GM23338 (cell line): Measurements from ENCODE around the gene CPT1A. TPM values are rescaled to one million over a fixed set of nuclear protein-coding genes. Genes with fewer than 3 reads are reported as not detected.

Experiments
- ATAC-seq: fragments of 200-7000 bp; cut with Tn5 transposase; 3 replicates; pipeline ENCODE4 v1.9.1; 2020
- DNase-seq: peaks from one replicate; pipeline ENCODE4 v3.0.0-alpha.2; 2015; ENCODE audit warnings: low spot score
- H2AFZ ChIP-seq: fragments of 200-600 bp; sonication (generic); 2 replicates; pipeline ENCODE4 v1.8.0; 2016; ENCODE audit warnings: antibody characterized with exemption, mild to moderate bottlenecking, moderate library complexity
- H3F3A ChIP-seq: fragments of 200-600 bp; sonication (generic); replicated peaks from 2 replicates; pipeline ENCODE4 v1.8.0; 2017; ENCODE audit warnings: antibody characterized with exemption, mixed run types, low read depth
- H3K27ac ChIP-seq: fragments of 200-600 bp; sonication (generic); 2 replicates; pipeline ENCODE4 v1.6.1; 2016; ENCODE audit warnings: low read depth
- H3K27me3 ChIP-seq: fragments of 200-600 bp; sonication (generic); 2 replicates; pipeline ENCODE4 v1.8.0; 2016; ENCODE audit warnings: mild to moderate bottlenecking, mixed run types, moderate library complexity; ENCODE audit not compliant: insufficient read depth
- H3K36me3 ChIP-seq: fragments of 200-600 bp; sonication (generic); 2 replicates; pipeline ENCODE4 v1.8.0; 2016; ENCODE audit warnings: mild to moderate bottlenecking; ENCODE audit not compliant: insufficient read depth
- H3K4me1 ChIP-seq: fragments of 200-600 bp; sonication (generic); 2 replicates; pipeline ENCODE4 v1.8.0; 2016; ENCODE audit warnings: mild to moderate bottlenecking, moderate library complexity; ENCODE audit not compliant: insufficient read depth
- H3K4me2 ChIP-seq: fragments of 200-600 bp; sonication (generic); 2 replicates; pipeline ENCODE4 v1.7.1; 2017; ENCODE audit warnings: mixed run types
- H3K4me3 ChIP-seq: fragments of 200-600 bp; sonication (generic); 2 replicates; pipeline ENCODE4 v1.6.1; 2016; ENCODE audit warnings: mixed run types
- H3K79me2 ChIP-seq: fragments of 200-600 bp; sonication (generic); replicated peaks from 2 replicates; pipeline ENCODE4 v1.8.0; 2017; ENCODE audit warnings: mild to moderate bottlenecking; ENCODE audit not compliant: insufficient read depth
- H3K9me2 ChIP-seq: fragments of 200-600 bp; sonication (generic); 2 replicates; pipeline ENCODE4 v1.8.0; 2017; ENCODE audit not compliant: insufficient read depth
- H4K20me1 ChIP-seq: fragments of 200-600 bp; sonication (generic); replicated peaks from 2 replicates; pipeline ENCODE4 v1.8.0; 2017; ENCODE audit warnings: mild to moderate bottlenecking; ENCODE audit not compliant: insufficient read depth
- H3K27ac Mint-ChIP-seq: 2 replicates; pipeline ENCODE4 v1.8.0; 2020; ENCODE audit warnings: inconsistent platforms, mild to moderate bottlenecking, moderate library complexity, mixed read lengths
- H3K27me3 Mint-ChIP-seq: 3 replicates; pipeline ENCODE4 v1.8.0; 2022; ENCODE audit warnings: low read depth, mild to moderate bottlenecking, moderate library complexity, mixed read lengths, inconsistent platforms; ENCODE audit not compliant: insufficient read depth, poor library complexity
- H3K36me3 Mint-ChIP-seq: 3 replicates; pipeline ENCODE4 v1.8.0; 2021; ENCODE audit warnings: low read depth, mild to moderate bottlenecking, inconsistent platforms, moderate library complexity, mixed read lengths
- H3K4me1 Mint-ChIP-seq: 3 replicates; pipeline ENCODE4 v1.8.0; 2020; ENCODE audit warnings: mild to moderate bottlenecking, inconsistent platforms, mixed read lengths
- H3K4me3 Mint-ChIP-seq: 3 replicates; pipeline ENCODE4 v1.8.0; 2021; ENCODE audit warnings: moderate library complexity, mild to moderate bottlenecking, inconsistent platforms, mixed read lengths
- H3K9me3 Mint-ChIP-seq: 3 replicates; pipeline ENCODE4 v1.8.0; 2020; ENCODE audit warnings: moderate library complexity, mild to moderate bottlenecking, inconsistent platforms, mixed read lengths
- CREB1 ChIP-seq: fragments of 250-450 bp; sonication (Bioruptor Pico); IDR thresholded peaks from 2 replicates; pipeline ENCODE4 v1.5.0; 2020; ENCODE audit warnings: low read depth, mild to moderate bottlenecking, moderate library complexity
- EZH2 ChIP-seq: fragments of 200-600 bp; sonication (generic); IDR thresholded peaks from one replicate; pipeline ENCODE4 v1.8.0; 2017; ENCODE audit warnings: antibody characterized with exemption, mild to moderate bottlenecking, low read depth; ENCODE audit not compliant: unreplicated experiment
- NANOG ChIP-seq: IDR thresholded peaks from 2 replicates; pipeline ENCODE4 v1.6.1; 2016; ENCODE audit warnings: antibody characterized with exemption, borderline replicate concordance
- POLR2AphosphoS5 ChIP-seq: IDR thresholded peaks from 2 replicates; pipeline ENCODE4 v1.6.1; 2016; ENCODE audit warnings: antibody characterized with exemption, low read depth
- STAT1 ChIP-seq: IDR thresholded peaks from one replicate; pipeline ENCODE4 v1.6.1; 2016; ENCODE audit warnings: antibody characterized with exemption; ENCODE audit not compliant: unreplicated experiment
- ZNF114 ChIP-seq: fragments of 250-450 bp; sonication (Bioruptor Pico); IDR thresholded peaks from 2 replicates; pipeline ENCODE4 v1.5.0; 2020; ENCODE audit warnings: mild to moderate bottlenecking, moderate library complexity
- ZNF331 ChIP-seq: fragments of 250-450 bp; sonication (Bioruptor Pico); IDR thresholded peaks from 2 replicates; pipeline ENCODE4 v1.5.0; 2020; ENCODE audit warnings: low read depth, mild to moderate bottlenecking, moderate library complexity
- polyA plus RNA-seq: library from polyadenylated mRNA; unstranded; fragments of >200 nt; fragmentation: Nextera tagmentation; extraction: Ambion mirVana; gene quantifications from 2 replicates; pipeline ENCODE4 v1.2.1, GENCODE V29; 2016
- total RNA-seq: library from RNA; depleted of rRNA; stranded (reverse); fragments of >200 nt; shearing (Covaris generic); gene quantifications from 2 replicates; pipeline ENCODE4 v1.2.3, GENCODE V29; 2014
- TF ChIP-seq, protein P1 (sequence below): IDR thresholded peaks from one replicate; pipeline ENCODE4 v1.6.1; 2018; ENCODE audit warnings: antibody characterized with exemption; ENCODE audit not compliant: unreplicated experiment
- TF ChIP-seq, protein P2 (sequence below), 2 experiments: fragments of 200-600 bp in 1 of 2; sonication (generic) in 1 of 2; conservative IDR thresholded peaks; 2 replicates each; pipeline versions ENCODE4 v1.5.1 to v1.6.1; 2016 to 2017; ENCODE audit warnings: antibody characterized with exemption in 2 of 2, low read depth in 2 of 2, mild to moderate bottlenecking in 2 of 2, moderate library complexity in 1 of 2
- TF ChIP-seq, protein P3 (sequence below): IDR thresholded peaks from 2 replicates; pipeline ENCODE4 v1.6.1; 2016; ENCODE audit warnings: antibody characterized with exemption

Gene CPT1A
- total and polyA plus RNA-seq, 2 experiments from 2014 or later, result 2.6 to 9.5 TPM

DNA sequence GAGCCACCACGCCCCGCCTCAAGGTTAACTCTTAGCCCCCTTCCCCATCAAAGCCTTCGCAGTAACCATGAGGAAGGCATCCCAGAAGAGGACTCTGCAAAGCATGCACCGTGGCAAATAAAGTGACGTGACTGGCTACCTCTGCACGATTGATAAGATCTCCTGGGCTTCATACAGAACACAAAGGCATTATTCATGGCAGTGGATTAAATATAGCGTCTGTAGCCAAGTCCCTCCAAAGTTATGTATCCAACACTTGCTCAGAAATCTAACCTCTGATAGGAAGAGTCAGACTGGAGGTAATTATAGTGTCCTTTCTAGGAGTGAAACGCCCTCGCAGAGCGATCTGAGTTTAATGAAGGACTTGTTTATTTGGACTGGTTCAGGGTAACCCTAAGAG is 22.4 kb downstream of the CPT1A start:
- Mint-ChIP-seq H3K9me3 (no peaks in the 10 kb centered on the region), H3K4me3 (no peak overlapping the region), H3K4me1 (0 out of 3 replicates have a peak, but pooled peaks cover 3% of the 10 kb centered on the region), H3K27me3 (peaks cover 2% of the 10 kb centered on the region), H3K27ac (no peak overlapping the region), H3K36me3 (no peaks in the 10 kb centered on the region; the same call in 2 of the 3 replicates)
- no peak overlapping the region for H2AFZ ChIP-seq
- no peak for ATAC-seq
- DNase-seq, result no peak
- no peaks in the 10 kb centered on the region for H3K9me2 ChIP-seq
- no peak overlapping the region for H3K27ac ChIP-seq
- no peaks in the 10 kb centered on the region for H3K4me1 ChIP-seq
- H4K20me1 ChIP-seq, result no peaks in the 10 kb centered on the region
- no peaks in the 10 kb centered on the region; the same call in 1 of the 2 replicates for H3K79me2 ChIP-seq
- H3K4me3 ChIP-seq, result no peak overlapping the region
- H3F3A ChIP-seq, result no peaks in the 10 kb centered on the region
- H3K4me2 ChIP-seq, result no peak overlapping the region
- H3K27me3 ChIP-seq, result no peaks in the 10 kb centered on the region
- TF ChIP-seq POLR2AphosphoS5, result no peak
- TF ChIP-seq, protein P1, sequence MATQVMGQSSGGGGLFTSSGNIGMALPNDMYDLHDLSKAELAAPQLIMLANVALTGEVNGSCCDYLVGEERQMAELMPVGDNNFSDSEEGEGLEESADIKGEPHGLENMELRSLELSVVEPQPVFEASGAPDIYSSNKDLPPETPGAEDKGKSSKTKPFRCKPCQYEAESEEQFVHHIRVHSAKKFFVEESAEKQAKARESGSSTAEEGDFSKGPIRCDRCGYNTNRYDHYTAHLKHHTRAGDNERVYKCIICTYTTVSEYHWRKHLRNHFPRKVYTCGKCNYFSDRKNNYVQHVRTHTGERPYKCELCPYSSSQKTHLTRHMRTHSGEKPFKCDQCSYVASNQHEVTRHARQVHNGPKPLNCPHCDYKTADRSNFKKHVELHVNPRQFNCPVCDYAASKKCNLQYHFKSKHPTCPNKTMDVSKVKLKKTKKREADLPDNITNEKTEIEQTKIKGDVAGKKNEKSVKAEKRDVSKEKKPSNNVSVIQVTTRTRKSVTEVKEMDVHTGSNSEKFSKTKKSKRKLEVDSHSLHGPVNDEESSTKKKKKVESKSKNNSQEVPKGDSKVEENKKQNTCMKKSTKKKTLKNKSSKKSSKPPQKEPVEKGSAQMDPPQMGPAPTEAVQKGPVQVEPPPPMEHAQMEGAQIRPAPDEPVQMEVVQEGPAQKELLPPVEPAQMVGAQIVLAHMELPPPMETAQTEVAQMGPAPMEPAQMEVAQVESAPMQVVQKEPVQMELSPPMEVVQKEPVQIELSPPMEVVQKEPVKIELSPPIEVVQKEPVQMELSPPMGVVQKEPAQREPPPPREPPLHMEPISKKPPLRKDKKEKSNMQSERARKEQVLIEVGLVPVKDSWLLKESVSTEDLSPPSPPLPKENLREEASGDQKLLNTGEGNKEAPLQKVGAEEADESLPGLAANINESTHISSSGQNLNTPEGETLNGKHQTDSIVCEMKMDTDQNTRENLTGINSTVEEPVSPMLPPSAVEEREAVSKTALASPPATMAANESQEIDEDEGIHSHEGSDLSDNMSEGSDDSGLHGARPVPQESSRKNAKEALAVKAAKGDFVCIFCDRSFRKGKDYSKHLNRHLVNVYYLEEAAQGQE, result no peak
- TF ChIP-seq ZNF114 (CRISPR knock-in tag), result no peak
- TF ChIP-seq, protein P2, sequence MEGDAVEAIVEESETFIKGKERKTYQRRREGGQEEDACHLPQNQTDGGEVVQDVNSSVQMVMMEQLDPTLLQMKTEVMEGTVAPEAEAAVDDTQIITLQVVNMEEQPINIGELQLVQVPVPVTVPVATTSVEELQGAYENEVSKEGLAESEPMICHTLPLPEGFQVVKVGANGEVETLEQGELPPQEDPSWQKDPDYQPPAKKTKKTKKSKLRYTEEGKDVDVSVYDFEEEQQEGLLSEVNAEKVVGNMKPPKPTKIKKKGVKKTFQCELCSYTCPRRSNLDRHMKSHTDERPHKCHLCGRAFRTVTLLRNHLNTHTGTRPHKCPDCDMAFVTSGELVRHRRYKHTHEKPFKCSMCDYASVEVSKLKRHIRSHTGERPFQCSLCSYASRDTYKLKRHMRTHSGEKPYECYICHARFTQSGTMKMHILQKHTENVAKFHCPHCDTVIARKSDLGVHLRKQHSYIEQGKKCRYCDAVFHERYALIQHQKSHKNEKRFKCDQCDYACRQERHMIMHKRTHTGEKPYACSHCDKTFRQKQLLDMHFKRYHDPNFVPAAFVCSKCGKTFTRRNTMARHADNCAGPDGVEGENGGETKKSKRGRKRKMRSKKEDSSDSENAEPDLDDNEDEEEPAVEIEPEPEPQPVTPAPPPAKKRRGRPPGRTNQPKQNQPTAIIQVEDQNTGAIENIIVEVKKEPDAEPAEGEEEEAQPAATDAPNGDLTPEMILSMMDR (conservative IDR thresholded peaks at IDR 0.05; ENCODE audit: low read depth in 2 of 2), result no peak
- H3K36me3 ChIP-seq, result no peaks in the 10 kb centered on the region

DNA sequence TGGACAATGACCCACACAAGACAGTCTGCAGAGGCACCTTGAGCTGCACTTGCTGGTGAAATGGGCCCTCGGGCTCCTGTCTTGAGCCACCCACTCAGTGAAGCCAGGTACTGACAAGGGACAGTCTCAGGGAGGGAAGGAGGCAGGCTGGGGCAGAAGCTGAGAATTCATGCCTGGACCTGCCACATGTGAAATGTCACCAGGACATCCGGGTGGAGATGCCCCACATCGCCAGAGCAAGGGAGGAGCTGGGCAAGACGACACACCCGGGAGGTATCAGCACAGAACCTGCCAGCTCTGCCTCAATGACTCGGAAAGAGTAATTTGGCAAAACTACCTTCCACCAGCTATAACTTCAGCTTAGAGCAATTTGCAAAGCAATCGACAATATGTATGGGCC is 23.5 kb downstream of the CPT1A start:
- ATAC-seq, result no peak
- no peak overlapping the region for H2AFZ ChIP-seq
- TF ChIP-seq, protein P2 (conservative IDR thresholded peaks at IDR 0.05; ENCODE audit: low read depth in 2 of 2), result no peak
- TF ChIP-seq STAT1 (no peak), NANOG (no peak), POLR2AphosphoS5 (no peak), ZNF331 (no peak), CREB1 (CRISPR knock-in tag) (no peak), EZH2 (no peak)
- TF ChIP-seq, protein P1, result no peak
- TF ChIP-seq, protein P3, sequence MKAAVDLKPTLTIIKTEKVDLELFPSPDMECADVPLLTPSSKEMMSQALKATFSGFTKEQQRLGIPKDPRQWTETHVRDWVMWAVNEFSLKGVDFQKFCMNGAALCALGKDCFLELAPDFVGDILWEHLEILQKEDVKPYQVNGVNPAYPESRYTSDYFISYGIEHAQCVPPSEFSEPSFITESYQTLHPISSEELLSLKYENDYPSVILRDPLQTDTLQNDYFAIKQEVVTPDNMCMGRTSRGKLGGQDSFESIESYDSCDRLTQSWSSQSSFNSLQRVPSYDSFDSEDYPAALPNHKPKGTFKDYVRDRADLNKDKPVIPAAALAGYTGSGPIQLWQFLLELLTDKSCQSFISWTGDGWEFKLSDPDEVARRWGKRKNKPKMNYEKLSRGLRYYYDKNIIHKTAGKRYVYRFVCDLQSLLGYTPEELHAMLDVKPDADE, result no peak

More for the DNA sequence above, 23.5 kb downstream of the CPT1A start:
- Mint-ChIP-seq H3K9me3 (no peaks in the 10 kb centered on the region), H3K4me1 (0 out of 3 replicates have a peak, but pooled peaks cover 3% of the 10 kb centered on the region), H3K27ac (no peak overlapping the region; the same call in 1 of the 2 replicates), H3K4me3 (no peak overlapping the region), H3K27me3 (no peaks in the 10 kb centered on the region), H3K36me3 (no peaks in the 10 kb centered on the region; the same call in 2 of the 3 replicates)
- DNase-seq, result no peak
- no peaks in the 10 kb centered on the region for H4K20me1 ChIP-seq
- no peaks in the 10 kb centered on the region for H3K36me3 ChIP-seq
- H3K4me1 ChIP-seq, result no peaks in the 10 kb centered on the region
- no peak overlapping the region for H3K27ac ChIP-seq
- H3F3A ChIP-seq, result no peaks in the 10 kb centered on the region
- no peaks in the 10 kb centered on the region for H3K27me3 ChIP-seq
- H3K4me2 ChIP-seq, result no peak overlapping the region
- H3K79me2 ChIP-seq, result no peaks in the 10 kb centered on the region; the same call in 1 of the 2 replicates
- no peak overlapping the region for H3K4me3 ChIP-seq
- no peaks in the 10 kb centered on the region for H3K9me2 ChIP-seq
